ENCODE measurements around the gene NDUFB3. TPM values are rescaled to one million over a fixed set of nuclear protein-coding genes. Genes with fewer than 3 reads are reported as not detected.

Gene NDUFB3
- total and polyA plus RNA-seq, 2 donors (not counting 3 experiments of a cell fraction or from before 2014, with no cell fraction given): 65.6 to 96.7 TPM

GRCh38 chr2:201064797-201065329 lies 6.9 kb upstream of the NDUFB3 start:
- ChIA-PET POLR2A (no interaction called here), CTCF (interaction anchor here (1.8 kb wide), 1 partner anchor 93 kb away, joined by 5 read pairs; no protein-coding TSS in a partner anchor)
- Histone ChIP-seq H3K36me3 (ENCODE audit: control insufficient read depth in 2 of 2, extremely low read depth in 1 of 2, insufficient read depth in 2 of 2, low read length in 2 of 2) (no peaks in the 10 kb centered on the region), H3K4me3 (replicated peaks in 1 of 3; ENCODE audit: insufficient read depth in 1 of 3, low read depth in 1 of 3, low read length in 3 of 3) (no peak overlapping the region), H3K9me1 (replicated peaks; ENCODE audit: control insufficient read depth, extremely low read depth, insufficient read depth, low read length) (no peaks in the 10 kb centered on the region), H4K20me1 (replicated peaks; ENCODE audit: control insufficient read depth, extremely low read depth, insufficient read depth, low read length) (peaks cover 3% of the 10 kb centered on the region), H3K79me2 (ENCODE audit: control insufficient read depth, insufficient read depth, low read length) (peaks cover 74% of the 10 kb centered on the region), H2AFZ (ENCODE audit: low read depth, low read length) (no peak overlapping the region), H3K4me1 (ENCODE audit: control insufficient read depth, extremely low read depth, insufficient read depth, low read length) (peaks cover 16% of the 10 kb centered on the region), H3K27me3 (ENCODE audit: control insufficient read depth in 2 of 2, insufficient read depth in 2 of 2, low read length in 2 of 2) (no peaks in the 10 kb centered on the region), H3K9ac (replicated peaks; ENCODE audit: extremely low read depth, insufficient read depth, low read length) (no peak overlapping the region), H3K27ac (ENCODE audit: insufficient read depth, low read depth, low read length) (no peak overlapping the region), H3K9me3 (replicated peaks; ENCODE audit: control insufficient read depth, insufficient read depth, low read length) (no peaks in the 10 kb centered on the region), H3K4me2 (ENCODE audit: insufficient read depth, low read length) (no peak overlapping the region)
- TF ChIP-seq, protein P1, sequence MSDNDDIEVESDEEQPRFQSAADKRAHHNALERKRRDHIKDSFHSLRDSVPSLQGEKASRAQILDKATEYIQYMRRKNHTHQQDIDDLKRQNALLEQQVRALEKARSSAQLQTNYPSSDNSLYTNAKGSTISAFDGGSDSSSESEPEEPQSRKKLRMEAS (IDR thresholded peaks at IDR 0.05; ENCODE audit: insufficient read depth, insufficient read length): no peak
- TF ChIP-seq GATA2 (IDR thresholded peaks at IDR 0.05; ENCODE audit: insufficient read depth, insufficient read length, low read depth, low read length) (no peak), EZH2 (IDR thresholded peaks at IDR 0.05; ENCODE audit: borderline replicate concordance, low read depth, low read length, severe bottlenecking) (no peak), MYC (IDR thresholded peaks at IDR 0.05; ENCODE audit: low read depth, low read length) (no peak), JUN (IDR thresholded peaks at IDR 0.05; ENCODE audit: borderline replicate concordance, insufficient read depth, insufficient read length, low read depth) (no peak), POLR2A (IDR thresholded peaks at IDR 0.05; ENCODE audit: low read depth, low read length) (no peak), POLR2AphosphoS5 (IDR thresholded peaks at IDR 0.05; ENCODE audit: insufficient read depth, low read depth, low read length) (no peak), CTCF (IDR thresholded peaks at IDR 0.05; ENCODE audit: extremely low read depth in 1 of 2, insufficient read depth in 1 of 2, low read depth in 1 of 2, low read length in 2 of 2) (no peak), FOS (IDR thresholded peaks at IDR 0.05; ENCODE audit: borderline replicate concordance, insufficient read depth, low read length) (no peak)
- DNase-seq (ENCODE audit: low read depth, low spot score) (no peak), FAIRE-seq (no peak)
- BruUV-seq (replicated peaks): no TSS peak
- dilution Hi-C loops (cut with MboI; ENCODE audit: extremely low pct_ligation_motif_present, low sequenced_read_pairs): no loop called here
- intact Hi-C loops (cut with micrococcal nuclease): no loop called here
